NB4 (cell line): ENCODE data around the gene GABPA.

Experiments
- DNase-seq: peaks from one replicate; pipeline ENCODE4 v3.0.0; 2010; ENCODE audit warnings: low read depth
- H3K4me3 ChIP-seq: one replicate; pipeline ENCODE4 v1.5.1; 2011; ENCODE audit warnings: mild to moderate bottlenecking, low read depth, low read length, moderate library complexity
- MYC ChIP-seq: IDR thresholded peaks from 2 replicates; pipeline ENCODE4 v1.6.1; 2011; ENCODE audit warnings: low read depth, low read length
- POLR2A ChIP-seq: IDR thresholded peaks from 2 replicates; pipeline ENCODE4 v1.6.1; 2011; ENCODE audit warnings: mild to moderate bottlenecking; ENCODE audit not compliant: insufficient read length; ENCODE audit errors: extremely low read depth
- TF ChIP-seq, protein P1 (sequence below): IDR thresholded peaks from 2 replicates; pipeline ENCODE4 v1.6.1; 2011; ENCODE audit warnings: low read depth, low read length
- TF ChIP-seq, protein P2 (sequence below): IDR thresholded peaks from one replicate; pipeline ENCODE4 v1.5.1; 2012; ENCODE audit warnings: low read depth, low read length

GABPA gene

DNA sequence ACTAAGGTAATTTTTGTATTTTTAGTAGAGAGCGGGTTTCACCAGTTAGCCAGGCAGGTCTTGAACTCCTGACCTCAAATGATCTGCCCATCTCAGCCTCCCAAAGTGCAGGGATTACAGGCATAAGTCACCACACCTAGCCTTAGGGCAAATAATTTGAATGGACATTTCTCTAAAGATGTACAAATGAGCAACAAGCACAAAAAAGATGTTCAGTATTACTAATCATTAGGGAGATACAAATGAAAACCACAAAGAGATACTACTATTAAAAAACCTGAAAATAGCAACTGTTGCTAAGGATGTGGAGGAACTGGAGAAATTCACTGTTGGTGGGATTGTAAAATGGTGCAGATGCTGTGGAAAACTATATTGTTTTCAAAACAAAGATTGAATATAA lies 79.1 kb downstream of the GABPA start:
- DNase-seq: no peak
- TF ChIP-seq, protein P1, sequence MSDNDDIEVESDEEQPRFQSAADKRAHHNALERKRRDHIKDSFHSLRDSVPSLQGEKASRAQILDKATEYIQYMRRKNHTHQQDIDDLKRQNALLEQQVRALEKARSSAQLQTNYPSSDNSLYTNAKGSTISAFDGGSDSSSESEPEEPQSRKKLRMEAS: no peak
- TF ChIP-seq POLR2A: no peak
- TF ChIP-seq, protein P2, sequence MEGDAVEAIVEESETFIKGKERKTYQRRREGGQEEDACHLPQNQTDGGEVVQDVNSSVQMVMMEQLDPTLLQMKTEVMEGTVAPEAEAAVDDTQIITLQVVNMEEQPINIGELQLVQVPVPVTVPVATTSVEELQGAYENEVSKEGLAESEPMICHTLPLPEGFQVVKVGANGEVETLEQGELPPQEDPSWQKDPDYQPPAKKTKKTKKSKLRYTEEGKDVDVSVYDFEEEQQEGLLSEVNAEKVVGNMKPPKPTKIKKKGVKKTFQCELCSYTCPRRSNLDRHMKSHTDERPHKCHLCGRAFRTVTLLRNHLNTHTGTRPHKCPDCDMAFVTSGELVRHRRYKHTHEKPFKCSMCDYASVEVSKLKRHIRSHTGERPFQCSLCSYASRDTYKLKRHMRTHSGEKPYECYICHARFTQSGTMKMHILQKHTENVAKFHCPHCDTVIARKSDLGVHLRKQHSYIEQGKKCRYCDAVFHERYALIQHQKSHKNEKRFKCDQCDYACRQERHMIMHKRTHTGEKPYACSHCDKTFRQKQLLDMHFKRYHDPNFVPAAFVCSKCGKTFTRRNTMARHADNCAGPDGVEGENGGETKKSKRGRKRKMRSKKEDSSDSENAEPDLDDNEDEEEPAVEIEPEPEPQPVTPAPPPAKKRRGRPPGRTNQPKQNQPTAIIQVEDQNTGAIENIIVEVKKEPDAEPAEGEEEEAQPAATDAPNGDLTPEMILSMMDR: no peak
- TF ChIP-seq MYC: no peak
- H3K4me3 ChIP-seq: no peak overlapping the region

DNA sequence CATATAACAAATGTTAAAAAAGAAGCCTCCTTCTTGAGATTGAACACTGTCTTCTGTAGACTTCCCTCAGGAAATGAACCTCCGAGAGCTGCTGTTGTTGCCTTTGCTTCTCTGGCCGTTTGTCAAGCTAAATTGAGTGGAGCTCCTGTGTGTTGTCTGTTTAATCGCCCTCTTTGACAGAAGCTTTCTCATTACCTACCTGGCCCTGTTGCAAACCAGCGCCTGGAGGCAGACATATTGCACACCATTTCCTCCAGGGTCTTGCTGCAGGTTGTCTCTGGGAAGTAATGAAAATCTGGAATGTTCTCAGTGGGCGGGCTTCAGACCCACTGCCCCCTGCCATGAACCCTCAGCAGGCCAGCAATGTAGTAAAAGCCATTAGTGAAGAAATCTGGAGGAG lies 83.3 kb downstream of the GABPA start:
- no peak overlapping the region for H3K4me3 ChIP-seq
- no peak for TF ChIP-seq MYC
- DNase-seq: no peak

GRCh38 chr21:25818551-25818950 lies 83.8 kb downstream of the GABPA start:
- TF ChIP-seq, protein P2: no peak
- TF ChIP-seq MYC (no peak), POLR2A (no peak)
- TF ChIP-seq, protein P1: no peak
- no peak overlapping the region for H3K4me3 ChIP-seq
- DNase-seq: no peak
